Activated T-helper 1 cell treated with anti-CD3 and anti-CD28 coated beads, Interleukin-12 subunit alpha, Interleukin-12 subunit beta, Interleukin-2, Interleukin-4 antibody, amounts not matched to agents 30 ng/mL and 10 ng/mL and 1 ng/mL, durations not matched to agents 14 hours and 24 hours and 36 hours (primary cell): ENCODE results near the gene DTX3. TPM values are rescaled to one million over a fixed set of nuclear protein-coding genes. Genes with fewer than 3 reads are reported as not detected.

Source experiments
- total RNA-seq: library from RNA; stranded (reverse); gene quantifications from 2 replicates; pipeline ENCODE4 v1.2.3, GENCODE V29; 2022

Gene DTX3
- total RNA-seq, 1 donor from 2014 or later, result 18.5 TPM

Other genes with a start within 250 kb of the DTX3 start
- 39.0 and 44.6 TPM in 2 replicates for gene R3HDM2, start 173.8 kb upstream of the DTX3 start, total RNA-seq
- 0.15 TPM in 1 of 2 replicates, not detected in the other for gene INHBC, start 170.0 kb upstream of the DTX3 start, total RNA-seq
- gene INHBE, start 149.5 kb upstream of the DTX3 start, total RNA-seq, result 0.22 and 0.41 TPM in 2 replicates
- 1.5 and 2.5 TPM in 2 replicates for gene GLI1, start 145.0 kb upstream of the DTX3 start, total RNA-seq
- 102 TPM in 2 replicates for gene ARHGAP9, start 125.0 kb upstream of the DTX3 start, total RNA-seq
- gene MARS1, start 116.8 kb upstream of the DTX3 start, total RNA-seq, result 283 and 318 TPM in 2 replicates
- 17.8 and 18.1 TPM in 2 replicates for gene DDIT3, start 84.3 kb upstream of the DTX3 start, total RNA-seq
- gene MBD6, start 82.0 kb upstream of the DTX3 start, total RNA-seq, result 63.3 and 66.8 TPM in 2 replicates
- gene DCTN2, start 57.6 kb upstream of the DTX3 start, total RNA-seq, result 78.6 and 83.5 TPM in 2 replicates
- gene KIF5A, start 54.8 kb upstream of the DTX3 start, total RNA-seq, result 2.4 TPM in 2 replicates
- 22.8 and 25.7 TPM in 2 replicates for gene PIP4K2C, start 13.6 kb upstream of the DTX3 start, total RNA-seq
- 0.60 and 1.5 TPM in 2 replicates for gene ARHGEF25, start 6.6 kb downstream of the DTX3 start, total RNA-seq
- gene B4GALNT1, start 28.4 kb downstream of the DTX3 start, total RNA-seq, result 4.4 and 4.6 TPM in 2 replicates
- gene OS9, start 89.3 kb downstream of the DTX3 start, total RNA-seq, result 99.6 and 100.0 TPM in 2 replicates
- 31.5 and 33.4 TPM in 2 replicates for gene AGAP2, start 133.9 kb downstream of the DTX3 start, total RNA-seq
- gene TSPAN31, start 140.2 kb downstream of the DTX3 start, total RNA-seq, result 24.0 and 24.5 TPM in 2 replicates
- gene CDK4, start 147.5 kb downstream of the DTX3 start, total RNA-seq, result 218 and 227 TPM in 2 replicates
- 21.2 and 21.8 TPM in 2 replicates for gene MARCHF9, start 150.3 kb downstream of the DTX3 start, total RNA-seq
- gene CYP27B1, start 162.3 kb downstream of the DTX3 start, total RNA-seq, result 9.0 and 9.9 TPM in 2 replicates
- gene METTL1, start 167.3 kb downstream of the DTX3 start, total RNA-seq, result 89.7 and 90.0 TPM in 2 replicates
- gene EEF1AKMT3, start 167.8 kb downstream of the DTX3 start, total RNA-seq, result 4.5 and 5.4 TPM in 2 replicates
- gene TSFM, start 178.0 kb downstream of the DTX3 start, total RNA-seq, result 63.5 and 68.6 TPM in 2 replicates
- 2.0 and 3.1 TPM in 2 replicates for gene AVIL, start 213.9 kb downstream of the DTX3 start, total RNA-seq
- gene CTDSP2, start 241.9 kb downstream of the DTX3 start, total RNA-seq, result 96.5 and 99.6 TPM in 2 replicates